Measurements from ENCODE around the gene FKBP2. TPM values are rescaled to one million over a fixed set of nuclear protein-coding genes. Genes with fewer than 3 reads are reported as not detected.
A peak's percentile ranks its signal among the peaks of the same experiment; 100 is the strongest.

FKBP2 gene
- total RNA-seq, 1 donor from 2014 or later, result 5.3 TPM

- H3K4me1 ChIP-seq, result peaks cover 8% of the 10 kb centered on the region
- no peak overlapping the region for H2AFZ ChIP-seq (replicated peaks)
- H3K36me3 ChIP-seq, result no peaks in the 10 kb centered on the region
- peaks cover 17% of the 10 kb centered on the region for H3K36me3 Mint-ChIP-seq
- no peak overlapping the region for H3K4me2 ChIP-seq
- H3K9me3 ChIP-seq (ENCODE audit: low read depth), result no peaks in the 10 kb centered on the region
- DNase-seq (ENCODE audit: low spot score), result peak; percentile 2
- H3K4me3 ChIP-seq, result no peak overlapping the region
- peaks cover 28% of the 10 kb centered on the region for H3F3A ChIP-seq (ENCODE audit: low read depth)
- no peaks in the 10 kb centered on the region for H3K27me3 ChIP-seq
- H3K79me2 ChIP-seq (ENCODE audit: low read depth), result no peaks in the 10 kb centered on the region
- TF ChIP-seq EZH2 (IDR thresholded peaks at IDR 0.05) (no peak), EZH2phosphoT487 (IDR thresholded peaks at IDR 0.05) (no peak), CTCF (IDR thresholded peaks at IDR 0.05) (no peak)
- H3K27me3 Mint-ChIP-seq (ENCODE audit: insufficient read depth, low read depth), result peaks cover 8% of the 10 kb centered on the region
- H3K9me3 Mint-ChIP-seq, result no peaks in the 10 kb centered on the region
- H3K27ac Mint-ChIP-seq, result no peak overlapping the region
- no peak overlapping the region for H3K27ac ChIP-seq
- H3K4me1 Mint-ChIP-seq, result peaks cover 16% of the 10 kb centered on the region
- peaks cover 34% of the 10 kb centered on the region for H4K20me1 ChIP-seq (ENCODE audit: low read depth)
- no peak overlapping the region for H3K9ac ChIP-seq
- no peak overlapping the region for H3K4me3 Mint-ChIP-seq
Measured at GRCh38 chr11:64207256-64208085, 33.4 kb upstream of the FKBP2 start.

GRCh38 chr11:64208086-64208795, 32.7 kb upstream of the FKBP2 start:
- Histone ChIP-seq H2AFZ (replicated peaks) (no peak overlapping the region), H3K27ac (no peak overlapping the region), H3K79me2 (ENCODE audit: low read depth) (no peaks in the 10 kb centered on the region), H3K9me3 (ENCODE audit: low read depth) (no peaks in the 10 kb centered on the region), H3K4me3 (no peak overlapping the region), H3K36me3 (no peaks in the 10 kb centered on the region), H3K9ac (no peak overlapping the region), H3K4me1 (peaks cover under 1% of the 10 kb centered on the region), H3K27me3 (no peaks in the 10 kb centered on the region), H3F3A (ENCODE audit: low read depth) (peaks cover 20% of the 10 kb centered on the region), H4K20me1 (ENCODE audit: low read depth) (peaks cover 26% of the 10 kb centered on the region), H3K4me2 (no peak overlapping the region)
- Mint-ChIP-seq H3K27ac (no peak overlapping the region), H3K4me1 (peaks cover 15% of the 10 kb centered on the region), H3K4me3 (no peak overlapping the region), H3K9me3 (no peaks in the 10 kb centered on the region), H3K27me3 (ENCODE audit: insufficient read depth, low read depth) (peaks cover 8% of the 10 kb centered on the region), H3K36me3 (peaks cover 13% of the 10 kb centered on the region)
- TF ChIP-seq CTCF (IDR thresholded peaks at IDR 0.05), result no peak
- TF ChIP-seq EZH2 (IDR thresholded peaks at IDR 0.05), result no peak
- TF ChIP-seq EZH2phosphoT487 (IDR thresholded peaks at IDR 0.05), result no peak
- peak; percentile 1 for DNase-seq (ENCODE audit: low spot score)

- no peaks in the 10 kb centered on the region for H3K9me3 ChIP-seq (ENCODE audit: low read depth)
- peaks cover 20% of the 10 kb centered on the region for H4K20me1 ChIP-seq (ENCODE audit: low read depth)
- DNase-seq (ENCODE audit: low spot score), result peak; percentile 1
- peak overlapping the region; percentile 33 for H3K4me3 Mint-ChIP-seq
- peak overlapping the region; percentile 20 for H3K9ac ChIP-seq
- H3K4me3 ChIP-seq, result no peak overlapping the region
- H3K4me2 ChIP-seq, result no peak overlapping the region
- peak overlapping the region; percentile 63 for H3K27ac Mint-ChIP-seq
- H3F3A ChIP-seq (ENCODE audit: low read depth), result peaks cover 13% of the 10 kb centered on the region
- no peaks in the 10 kb centered on the region for H3K9me3 Mint-ChIP-seq
- H3K27me3 Mint-ChIP-seq (ENCODE audit: insufficient read depth, low read depth), result peaks cover 8% of the 10 kb centered on the region
- H3K27ac ChIP-seq, result no peak overlapping the region
- no peaks in the 10 kb centered on the region for H3K36me3 ChIP-seq
- no peak overlapping the region for H2AFZ ChIP-seq (replicated peaks)
- H3K4me1 Mint-ChIP-seq, result peaks cover 10% of the 10 kb centered on the region
- no peak for TF ChIP-seq EZH2 (IDR thresholded peaks at IDR 0.05)
- TF ChIP-seq CTCF (IDR thresholded peaks at IDR 0.05), result no peak
- TF ChIP-seq EZH2phosphoT487 (IDR thresholded peaks at IDR 0.05), result no peak
- H3K27me3 ChIP-seq, result no peaks in the 10 kb centered on the region
- H3K36me3 Mint-ChIP-seq, result peaks cover 9% of the 10 kb centered on the region
- H3K4me1 ChIP-seq, result no peaks in the 10 kb centered on the region
- H3K79me2 ChIP-seq (ENCODE audit: low read depth), result no peaks in the 10 kb centered on the region
Measured at GRCh38 chr11:64208796-64209562, 31.9 kb upstream of the FKBP2 start.
